Measurements from ENCODE around the gene KRTAP10-8.
"Not testable (repeated sequence)": the region's sequence is repeated elsewhere in the genome, so short reads cannot be mapped to it uniquely, and the experiment has no call there.

Gene KRTAP10-8, protein sequence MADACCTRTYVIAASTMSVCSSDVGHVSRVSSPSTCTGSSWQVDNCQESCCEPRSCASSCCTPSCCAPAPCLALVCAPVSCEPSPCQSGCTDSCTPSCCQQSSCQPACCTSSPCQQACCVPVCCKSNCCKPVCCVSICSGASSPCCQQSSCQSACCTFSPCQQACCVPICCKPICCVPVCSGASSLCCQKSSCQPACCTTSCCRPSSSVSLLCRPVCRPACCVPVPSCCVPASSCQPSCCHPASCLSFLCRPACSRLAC

DNA sequence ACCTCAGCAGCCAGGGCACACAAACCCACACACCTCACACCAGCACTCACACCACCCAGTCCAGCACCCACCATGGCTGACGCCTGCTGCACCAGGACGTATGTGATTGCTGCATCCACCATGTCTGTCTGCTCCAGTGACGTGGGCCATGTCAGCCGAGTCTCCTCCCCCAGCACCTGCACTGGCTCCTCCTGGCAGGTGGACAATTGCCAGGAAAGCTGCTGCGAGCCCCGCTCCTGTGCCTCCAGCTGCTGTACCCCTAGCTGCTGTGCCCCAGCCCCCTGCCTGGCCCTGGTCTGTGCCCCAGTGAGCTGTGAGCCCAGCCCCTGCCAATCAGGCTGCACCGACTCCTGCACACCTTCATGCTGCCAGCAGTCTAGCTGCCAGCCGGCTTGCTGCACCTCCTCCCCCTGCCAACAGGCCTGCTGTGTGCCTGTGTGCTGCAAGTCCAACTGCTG is at the start of gene KRTAP10-8:
Gene KRTAP10-8, plus strand, starts transcription at position 51 of the 458 bp plus-strand sequence. Its CDS starts 22 bp downstream, at position 73.
- no peak for DNase-seq (ENCODE audit: low spot score)

DNA sequence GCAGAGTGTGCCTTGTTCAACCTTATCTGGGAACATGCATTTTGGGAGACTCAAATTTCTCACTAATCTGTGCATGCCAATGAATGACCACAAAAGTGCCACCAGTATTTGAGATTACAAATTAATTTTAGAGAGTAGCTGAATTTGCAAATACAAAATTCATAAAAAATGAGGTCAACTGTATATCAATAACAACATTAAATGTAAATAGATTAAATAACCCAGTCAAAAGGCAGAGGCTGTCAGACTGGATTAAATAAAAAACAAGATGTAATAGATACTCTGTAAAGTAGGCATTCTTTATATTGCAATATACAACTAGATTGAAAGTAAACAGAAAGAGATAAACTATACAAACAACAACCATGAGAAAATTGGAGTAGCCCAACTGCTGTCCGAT is 47.8 kb upstream of the KRTAP10-8 start:
- no peak for DNase-seq (ENCODE audit: low spot score)

DNA sequence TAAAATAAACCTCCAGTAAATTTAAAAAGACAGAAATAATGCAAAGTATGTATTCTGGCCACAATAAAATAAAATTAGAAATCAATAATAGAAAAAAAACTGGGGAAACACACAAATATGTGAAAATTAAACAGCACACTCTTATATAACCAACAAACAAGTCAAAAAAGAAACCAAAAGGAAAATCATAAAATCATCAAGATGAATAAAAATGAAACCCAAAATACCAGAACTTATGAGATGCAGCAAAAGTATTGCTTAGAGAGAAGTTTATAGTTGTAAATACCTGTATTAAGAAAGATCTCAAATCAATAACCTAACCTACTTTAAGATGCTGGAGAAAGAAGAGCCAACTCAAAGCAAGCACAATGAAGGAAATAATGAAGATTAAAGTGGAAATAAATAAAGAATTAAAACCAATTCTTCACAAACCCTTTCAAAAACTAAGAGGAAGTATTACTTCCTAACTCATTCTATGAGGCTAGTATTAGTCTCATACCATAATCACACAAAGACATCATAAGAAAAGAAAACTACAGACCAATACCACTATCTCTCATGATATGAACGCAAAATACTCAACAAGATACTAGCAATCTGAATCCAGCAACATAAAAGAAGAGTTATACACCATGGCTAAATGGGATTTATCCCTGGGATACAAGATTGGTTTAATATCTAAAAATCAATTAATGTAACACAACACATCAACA is 46.8 kb upstream of the KRTAP10-8 start:
- no peak for DNase-seq (ENCODE audit: low spot score)

DNA sequence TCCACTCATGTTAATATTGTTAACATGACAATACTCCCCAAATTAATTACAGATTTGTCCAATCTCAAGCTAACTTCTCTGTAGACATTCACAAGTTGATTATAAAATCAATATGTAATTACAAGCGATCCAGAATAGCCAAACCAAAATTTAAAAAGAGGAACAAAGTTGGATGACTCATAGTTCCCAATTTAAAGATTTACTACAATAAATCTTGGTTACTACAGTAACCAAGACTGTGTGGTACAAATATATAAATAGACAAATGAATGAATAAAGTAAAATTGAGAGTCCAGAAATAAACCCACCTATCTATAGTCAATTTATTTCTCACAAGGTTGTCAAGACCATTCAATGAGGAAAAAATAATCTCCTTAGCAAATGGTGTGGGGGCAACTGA is 45.5 kb upstream of the KRTAP10-8 start:
- peak; percentile 13 for DNase-seq (ENCODE audit: low spot score)

DNA sequence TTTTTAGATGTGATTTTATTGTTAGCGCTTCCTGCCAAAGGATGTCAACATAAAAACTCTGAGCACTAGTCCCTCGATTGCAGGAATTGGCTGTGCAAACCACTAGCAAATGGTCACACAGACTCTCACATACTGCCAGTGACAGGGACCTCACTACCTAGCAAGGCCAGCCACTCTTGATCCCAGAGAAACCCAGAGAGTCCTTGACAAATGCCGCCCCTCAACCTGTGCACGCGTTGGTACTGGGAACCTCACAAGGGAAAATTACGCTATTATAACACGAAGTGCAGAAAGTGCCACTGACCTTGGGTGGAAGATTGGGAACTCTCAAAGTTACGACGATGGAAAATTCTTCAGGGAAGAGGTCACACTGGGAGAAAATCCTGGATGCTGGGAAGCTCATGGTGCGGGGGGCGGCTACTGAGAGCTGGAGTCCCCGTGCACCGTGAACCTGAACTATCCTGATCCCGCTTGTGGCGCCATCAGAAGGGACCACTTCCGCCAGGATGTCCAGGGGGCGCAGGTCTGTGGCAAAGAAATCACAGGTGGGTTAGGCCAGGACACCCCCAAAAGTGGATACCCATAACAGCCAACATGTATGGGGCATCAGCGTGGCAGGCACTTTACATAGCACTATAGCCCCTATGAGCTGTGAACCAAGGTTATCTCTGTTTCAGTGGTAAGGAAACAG is 44.3 kb upstream of the KRTAP10-8 start:
- no peak for DNase-seq (ENCODE audit: low spot score)

DNA sequence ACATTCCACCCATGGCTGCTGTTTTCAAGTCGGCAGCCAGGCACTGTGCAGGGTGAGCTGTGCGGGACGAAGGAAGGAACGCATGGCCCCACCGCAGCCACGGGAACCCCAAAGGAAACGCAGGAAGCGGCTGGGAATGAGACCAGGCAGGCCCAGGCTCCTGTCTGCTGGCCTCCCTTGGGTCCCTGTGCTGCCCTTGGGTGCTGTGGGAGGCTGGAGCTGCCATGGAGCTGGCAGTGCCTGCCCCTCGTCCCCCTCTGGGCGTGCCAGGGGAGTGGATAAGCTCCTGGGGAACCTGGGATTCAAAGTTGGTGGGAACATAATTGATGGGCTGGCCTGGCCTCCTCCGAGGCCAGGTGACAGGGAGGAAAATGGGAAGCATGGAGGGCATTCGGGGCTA is 43.6 kb upstream of the KRTAP10-8 start:
- DNase-seq (ENCODE audit: low spot score): no peak

DNA sequence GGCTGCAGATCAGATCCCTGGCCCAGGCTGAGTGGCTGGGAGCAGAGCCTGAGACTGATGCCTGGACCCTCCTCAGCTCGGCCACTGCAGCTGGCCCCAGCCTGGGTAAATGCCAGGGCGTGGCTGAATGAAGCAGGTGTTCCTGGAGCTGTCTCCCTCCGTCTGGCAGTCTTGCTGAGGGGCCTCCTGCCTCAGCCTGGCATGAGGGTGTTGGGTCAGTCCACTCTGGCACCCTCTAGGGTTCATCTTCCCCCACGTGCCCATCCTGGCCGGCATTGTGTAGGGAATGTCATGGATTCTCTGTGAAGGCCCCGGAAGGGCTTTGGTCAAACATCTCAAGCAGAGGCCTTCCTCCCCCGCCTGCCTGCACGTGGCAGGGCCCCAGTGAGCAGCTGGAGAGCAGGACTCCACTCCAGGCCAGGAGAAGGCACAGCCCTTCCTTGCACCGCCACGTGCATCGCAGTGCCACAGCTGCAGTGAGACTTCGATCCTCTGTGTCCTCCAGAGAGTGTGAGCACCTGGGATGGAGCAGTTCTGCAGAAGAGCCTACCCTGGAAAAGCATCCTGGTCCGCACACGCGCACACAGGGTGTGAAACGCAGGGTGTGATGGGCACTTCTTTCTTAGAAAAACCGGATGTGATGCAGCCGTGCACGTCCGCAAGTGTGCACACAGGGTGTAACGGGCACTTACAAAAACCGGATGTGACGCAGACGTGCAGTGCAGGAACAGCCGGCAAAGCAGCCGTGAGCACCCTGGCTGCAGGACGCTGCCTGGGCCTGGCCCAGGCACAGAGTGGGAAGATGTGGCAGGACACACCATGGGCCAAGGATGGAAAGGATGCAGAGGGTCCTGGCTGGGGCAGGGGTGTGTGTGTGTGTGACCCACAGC is 43.0 kb upstream of the KRTAP10-8 start:
- no peak for DNase-seq (ENCODE audit: low spot score)

DNA sequence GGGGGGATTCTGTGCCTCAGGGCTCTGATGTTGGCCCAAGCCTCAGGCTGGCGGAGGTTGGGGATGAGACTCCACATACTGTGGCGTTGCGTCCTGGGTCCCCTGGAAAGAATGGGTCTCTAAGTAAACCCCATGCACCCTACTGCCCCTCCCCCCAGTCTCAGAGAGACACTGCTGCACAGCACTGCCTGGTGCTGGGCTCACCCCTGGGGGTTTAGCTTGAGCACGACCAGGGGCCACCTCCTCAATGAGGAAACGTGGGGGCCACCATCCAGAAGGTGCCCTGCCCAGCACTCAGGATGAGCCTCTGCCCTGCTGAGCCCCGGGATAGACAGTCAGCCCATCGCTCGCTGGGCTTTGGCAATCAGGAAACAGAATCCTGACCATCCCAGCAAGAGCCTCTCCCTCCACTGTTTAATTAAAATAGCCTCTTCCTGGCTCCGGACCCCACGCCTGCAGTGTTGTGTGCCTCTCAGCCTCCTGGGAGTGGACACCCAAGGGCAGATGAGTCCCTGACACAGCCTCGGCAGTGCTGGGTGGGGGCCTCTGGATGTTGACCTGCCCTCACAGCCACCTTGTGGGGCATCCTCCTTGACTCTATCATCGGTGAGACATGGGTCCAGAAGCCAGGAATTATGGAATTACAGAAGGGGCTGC is 41.9 kb upstream of the KRTAP10-8 start:
- no peak for DNase-seq (ENCODE audit: low spot score)

DNA sequence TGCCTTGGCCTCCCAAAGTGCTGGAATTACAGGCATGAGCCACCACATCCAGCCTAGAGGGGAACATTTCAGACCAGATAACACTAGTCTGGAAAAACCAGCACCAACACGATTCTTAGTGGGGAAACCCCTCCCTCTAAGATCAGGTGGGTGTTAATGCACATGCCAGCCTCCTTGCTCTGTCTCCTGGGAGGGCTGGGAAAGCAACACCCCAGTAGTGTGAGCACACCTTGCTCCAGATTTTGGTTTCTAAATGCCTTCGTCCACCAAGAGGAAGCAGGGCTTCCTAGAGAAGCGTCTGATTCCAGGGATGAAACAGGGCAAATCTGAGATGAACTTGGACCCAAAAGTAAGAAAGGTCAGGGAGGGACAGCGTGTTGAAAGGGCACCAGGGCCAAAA is 40.6 kb upstream of the KRTAP10-8 start:
- no peak for DNase-seq (ENCODE audit: low spot score)

DNA sequence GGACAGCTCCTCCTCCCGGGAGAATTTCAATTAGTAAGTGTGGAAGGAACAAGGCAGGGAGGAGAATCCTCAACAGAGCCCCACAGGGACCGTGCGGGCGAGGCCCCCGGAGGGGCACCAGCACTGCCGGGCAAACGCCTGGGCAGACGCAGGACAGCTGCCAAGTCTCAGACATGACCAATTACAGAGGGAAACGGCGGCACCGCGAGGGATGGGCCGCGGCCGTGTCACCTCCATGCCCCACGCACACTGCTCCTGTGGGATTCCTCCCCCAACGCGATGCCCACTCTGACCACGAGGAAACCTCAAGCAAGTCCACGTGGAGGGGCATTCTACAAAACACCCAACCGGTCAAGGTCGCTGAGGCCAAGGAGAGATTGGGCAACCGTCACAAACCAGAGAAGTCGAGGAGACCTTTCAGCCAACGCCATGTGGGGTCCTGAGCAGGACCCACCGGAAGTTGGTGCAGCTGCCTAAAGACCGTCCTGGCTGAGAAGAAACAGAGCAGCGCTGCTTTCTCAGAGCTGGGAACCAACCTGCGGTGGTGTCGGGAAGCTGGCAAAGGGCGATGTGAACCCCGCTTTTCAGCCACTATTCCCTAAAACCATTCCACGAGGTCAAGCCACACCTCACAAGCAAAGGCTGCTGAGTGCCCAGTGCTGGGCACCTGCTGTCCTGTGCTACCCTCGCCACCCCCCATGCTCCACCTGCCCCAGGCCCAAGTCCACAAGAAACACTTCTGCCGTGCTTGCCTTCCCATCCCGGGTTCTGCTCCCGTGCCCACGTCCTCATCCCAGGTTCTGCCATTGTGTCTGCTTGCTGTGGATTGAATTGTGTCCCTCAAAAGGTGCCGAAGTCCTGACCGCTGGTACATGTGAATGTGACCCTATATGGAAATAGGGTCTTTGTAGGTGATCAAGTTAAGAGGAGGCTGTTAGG is 39.8 kb upstream of the KRTAP10-8 start:
- DNase-seq (ENCODE audit: low spot score): no peak

DNA sequence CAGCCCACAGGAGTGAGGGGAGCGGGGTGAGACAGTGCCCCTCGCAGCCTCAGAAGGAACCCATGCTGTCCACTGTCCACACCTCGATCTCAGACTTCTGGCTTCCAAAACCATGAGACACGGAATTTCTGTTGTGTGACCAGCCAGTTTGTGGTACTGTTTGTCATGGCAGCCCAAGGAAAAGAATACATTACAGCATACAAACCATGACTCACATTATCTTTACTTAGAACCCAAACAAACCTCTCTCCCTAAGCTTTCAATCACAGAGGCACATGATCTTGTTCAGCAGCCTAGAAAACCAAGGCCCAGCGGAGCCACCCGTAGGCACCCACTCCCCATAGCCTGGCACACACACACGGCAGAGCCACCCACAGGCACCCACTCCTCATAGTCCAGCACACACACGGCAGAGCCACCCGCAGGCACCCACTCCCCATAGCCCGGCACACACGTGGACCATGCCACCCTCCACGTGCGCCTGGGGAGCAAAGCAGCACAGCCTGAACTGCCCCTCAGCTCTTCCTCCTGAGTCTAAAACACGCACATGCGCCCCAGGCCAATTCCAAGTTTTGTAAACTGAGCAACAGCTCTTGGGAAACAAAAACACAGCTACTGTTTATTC is 38.8 kb upstream of the KRTAP10-8 start:
- no peak for DNase-seq (ENCODE audit: low spot score)

DNA sequence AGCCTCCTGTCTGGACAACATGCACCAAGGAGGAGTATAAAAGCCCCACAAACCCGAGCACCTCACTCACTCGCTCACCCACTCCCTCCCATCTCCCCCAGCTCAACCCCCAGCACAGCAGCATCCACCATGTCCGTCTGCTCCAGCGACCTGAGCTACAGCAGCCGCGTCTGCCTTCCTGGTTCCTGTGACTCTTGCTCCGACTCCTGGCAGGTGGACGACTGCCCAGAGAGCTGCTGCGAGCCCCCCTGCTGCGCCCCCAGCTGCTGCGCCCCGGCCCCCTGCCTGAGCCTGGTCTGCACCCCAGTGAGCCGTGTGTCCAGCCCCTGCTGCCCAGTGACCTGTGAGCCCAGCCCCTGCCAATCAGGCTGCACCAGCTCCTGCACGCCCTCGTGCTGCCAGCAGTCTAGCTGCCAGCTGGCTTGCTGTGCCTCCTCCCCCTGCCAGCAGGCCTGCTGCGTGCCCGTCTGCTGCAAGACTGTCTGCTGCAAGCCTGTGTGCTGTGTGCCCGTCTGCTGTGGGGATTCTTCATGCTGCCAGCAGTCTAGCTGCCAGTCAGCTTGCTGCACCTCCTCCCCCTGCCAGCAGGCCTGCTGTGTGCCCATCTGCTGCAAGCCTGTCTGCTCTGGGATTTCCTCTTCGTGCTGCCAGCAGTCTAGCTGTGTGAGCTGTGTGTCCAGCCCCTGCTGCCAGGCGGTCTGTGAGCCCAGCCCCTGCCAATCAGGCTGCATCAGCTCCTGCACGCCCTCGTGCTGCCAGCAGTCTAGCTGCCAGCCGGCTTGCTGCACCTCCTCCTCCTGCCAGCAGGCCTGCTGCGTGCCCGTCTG is 38.0 kb upstream of the KRTAP10-8 start, which contains the start of gene KRTAP10-4:
Gene KRTAP10-4, plus strand, starts transcription at position 100 of the 827 bp plus-strand sequence. Its CDS starts 30 bp downstream, at position 130.
- not testable (repeated sequence) for DNase-seq (ENCODE audit: low spot score)

DNA sequence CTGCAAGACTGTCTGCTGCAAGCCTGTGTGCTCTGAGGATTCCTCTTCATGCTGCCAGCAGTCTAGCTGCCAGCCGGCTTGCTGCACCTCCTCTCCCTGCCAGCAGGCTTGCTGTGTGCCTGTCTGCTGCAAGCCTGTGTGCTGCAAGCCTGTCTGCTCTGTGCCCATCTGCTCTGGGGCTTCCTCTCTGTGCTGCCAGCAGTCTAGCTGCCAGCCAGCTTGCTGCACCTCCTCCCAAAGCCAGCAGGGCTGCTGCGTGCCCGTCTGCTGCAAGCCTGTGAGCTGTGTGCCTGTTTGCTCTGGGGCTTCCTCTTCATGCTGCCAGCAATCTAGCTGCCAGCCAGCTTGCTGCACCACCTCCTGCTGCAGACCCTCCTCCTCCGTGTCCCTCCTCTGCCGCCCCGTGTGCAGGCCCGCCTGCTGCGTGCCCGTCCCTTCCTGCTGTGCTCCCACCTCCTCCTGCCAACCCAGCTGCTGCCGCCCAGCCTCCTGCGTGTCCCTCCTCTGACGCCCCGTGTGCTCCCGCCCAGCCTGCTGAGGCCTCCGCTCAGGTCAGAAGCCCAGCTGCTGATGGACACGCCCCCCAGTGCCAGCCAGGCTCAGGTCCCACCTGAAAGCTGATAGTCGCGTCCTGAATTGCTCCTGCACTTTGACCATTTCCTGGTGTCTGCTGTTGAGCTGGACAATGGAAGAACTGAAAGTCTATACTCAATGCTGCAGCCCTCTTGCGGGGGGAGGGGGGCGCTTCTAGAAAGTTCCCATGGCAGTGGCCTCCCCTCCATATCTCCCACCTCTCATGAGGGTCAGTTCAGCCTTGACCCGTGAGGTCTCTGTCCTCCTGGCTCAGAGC is 37.2 kb upstream of the KRTAP10-8 start:
- peak; percentile 16 for DNase-seq (ENCODE audit: low spot score)

DNA sequence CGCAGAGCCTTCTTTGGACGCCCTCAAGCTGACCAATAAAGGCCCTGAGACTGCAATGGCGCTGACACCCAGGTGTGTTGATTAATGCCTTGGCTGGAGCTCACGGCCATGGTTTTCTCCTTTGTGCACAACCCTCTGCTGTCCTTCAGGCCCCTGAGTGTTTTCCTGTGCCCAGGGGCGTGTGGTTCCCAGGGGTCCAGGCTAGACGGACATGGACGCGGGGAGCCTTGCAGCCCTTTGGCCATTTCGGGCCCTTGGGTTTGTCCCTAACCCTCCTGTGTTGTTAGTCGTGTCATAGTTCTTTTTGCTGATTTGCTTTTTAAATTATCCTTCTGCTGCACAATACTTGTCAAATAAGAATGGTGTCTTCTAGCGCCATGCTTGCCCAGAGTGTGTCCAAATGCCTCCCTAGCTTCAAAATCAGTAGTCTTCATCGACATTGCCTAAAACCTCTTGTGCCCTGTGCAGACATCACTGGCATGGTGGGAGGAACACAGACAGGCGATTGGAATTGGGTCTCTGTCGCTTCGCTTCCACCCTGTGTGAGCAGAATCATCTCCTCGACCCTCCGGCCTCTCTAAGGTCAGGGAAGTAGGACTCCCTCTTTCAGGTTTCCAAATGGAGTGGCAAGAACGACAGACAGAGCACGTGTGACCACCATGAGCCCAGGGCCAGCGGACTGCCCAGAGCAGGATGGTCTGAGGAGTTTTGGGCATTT is 36.4 kb upstream of the KRTAP10-8 start:
- no peak for DNase-seq (ENCODE audit: low spot score)

DNA sequence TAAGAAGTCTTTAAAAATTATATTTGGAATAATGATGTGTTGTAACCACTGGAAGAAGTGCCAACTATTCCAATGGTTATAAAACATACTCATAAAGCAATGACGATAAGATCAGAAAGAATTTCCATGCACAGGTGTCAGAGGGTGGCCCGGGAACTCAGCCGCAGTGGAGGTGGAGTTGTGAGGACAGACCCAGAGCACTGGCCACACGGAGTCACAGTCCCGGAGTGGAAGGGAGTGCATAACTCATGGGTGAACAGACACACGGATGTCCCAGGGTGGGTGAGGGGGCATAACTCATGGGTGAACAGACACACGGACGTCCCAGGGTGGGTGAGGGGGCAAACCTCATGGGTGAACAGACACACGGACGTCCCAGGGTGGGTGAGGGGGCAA is 35.9 kb upstream of the KRTAP10-8 start:
- no peak for DNase-seq (ENCODE audit: low spot score)

DNA sequence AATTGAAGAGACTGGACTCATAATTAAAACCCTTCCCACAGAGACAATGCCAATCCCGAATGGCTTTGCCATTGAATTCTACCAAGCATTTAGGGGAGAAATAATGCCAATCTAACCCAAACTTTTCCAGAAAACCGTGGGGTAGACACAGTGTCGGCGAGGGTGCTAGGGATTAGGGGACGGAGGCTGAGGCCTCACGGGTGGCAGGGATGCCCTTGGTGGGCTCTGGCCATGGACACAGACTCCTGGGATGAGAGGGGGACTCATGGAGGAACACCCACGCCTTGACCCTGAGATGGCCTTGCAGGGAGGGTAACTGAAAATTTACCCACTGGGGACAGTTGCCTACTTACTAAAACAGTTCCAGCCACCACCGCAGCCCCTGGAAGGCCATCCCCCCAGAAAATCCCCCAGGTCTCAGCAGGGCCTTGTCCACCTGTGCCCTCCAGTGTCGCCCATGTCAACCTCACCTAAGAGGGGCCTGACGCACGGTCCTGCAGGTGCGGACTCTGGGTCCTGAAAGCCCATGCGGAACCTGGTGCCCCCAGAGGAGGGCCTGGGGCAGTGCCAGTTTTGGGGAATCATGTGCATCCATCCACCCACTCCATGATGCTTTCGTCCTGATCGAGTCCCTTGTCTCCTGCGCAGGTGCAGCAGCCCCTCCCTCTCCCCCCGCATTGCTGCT is 33.4 kb upstream of the KRTAP10-8 start:
- DNase-seq (ENCODE audit: low spot score): no peak
